Panc1 (cell line): ENCODE data around the gene TFAP2B. TPM values are rescaled to one million over a fixed set of nuclear protein-coding genes. Genes with fewer than 3 reads are reported as not detected.

Experiments used
- ATAC-seq: fragments of 200-7000 bp; cut with Tn5 transposase; 2 replicates; pipeline ENCODE4 v1.9.1; 2020; ENCODE audit warnings: mild to moderate bottlenecking, moderate library complexity
- BruUV-seq: library from RNA; stranded (reverse); fragments of 400-500 nt; replicated peaks from 2 replicates; lab custom pipeline; 2021; lab: Mats Ljungman, UMichigan
- CTCF ChIA-PET: fragments of 300-600 bp; sonication (Branson Sonifier 250); formaldehyde crosslinking; loops from one replicate; lab custom pipeline; 2022; ENCODE audit warnings: antibody characterized with exemption; lab: Charles Lee
- POLR2A ChIA-PET: fragments of 300-600 bp; sonication (Branson Sonifier 250); formaldehyde crosslinking; loops from one replicate; lab custom pipeline; 2022; ENCODE audit warnings: antibody characterized with exemption; lab: Charles Lee
- DNase-seq: peaks from one replicate; pipeline ENCODE4 v3.0.0-alpha.2; 2010; ENCODE audit warnings: low read depth, low spot score
- H3K27ac ChIP-seq: 2 replicates; pipeline ENCODE4 v1.5.1; 2011; ENCODE audit warnings: mild to moderate bottlenecking, low read length, inconsistent platforms
- H3K27me3 ChIP-seq: fragments of 200-500 bp; sonication (Bioruptor generic); 2 replicates; pipeline ENCODE4 v1.6.0; 2014; ENCODE audit warnings: low read length, inconsistent platforms; ENCODE audit not compliant: control insufficient read depth, insufficient read depth
- H3K36me3 ChIP-seq: fragments of 200-500 bp; sonication (Bioruptor generic); 2 replicates; pipeline ENCODE4 v1.5.1; 2014; ENCODE audit warnings: inconsistent platforms, mild to moderate bottlenecking, low read length, moderate library complexity; ENCODE audit not compliant: control insufficient read depth, insufficient read depth
- H3K4me1 ChIP-seq: 2 replicates; pipeline ENCODE4 v1.5.1; 2011; ENCODE audit warnings: inconsistent platforms, mild to moderate bottlenecking, low read length, moderate library complexity; ENCODE audit not compliant: control insufficient read depth, insufficient read depth
- H3K4me3 ChIP-seq, 2 experiments: 2 replicates each; pipeline ENCODE4 v1.5.1; 2011 to 2012; ENCODE audit warnings: low read depth in 2 of 2, low read length in 2 of 2, mild to moderate bottlenecking in 2 of 2, inconsistent platforms in 1 of 2, moderate library complexity in 1 of 2
- H3K9me3 ChIP-seq: fragments of 200-500 bp; sonication (Bioruptor generic); 2 replicates; pipeline ENCODE4 v1.5.1; 2014; ENCODE audit warnings: low read depth, mild to moderate bottlenecking, inconsistent platforms, low read length, moderate library complexity; ENCODE audit not compliant: control insufficient read depth, insufficient read depth
- CTCF ChIP-seq: fragments of 450-650 bp; IDR thresholded peaks from 2 replicates; pipeline ENCODE4 v1.5.1; 2017; ENCODE audit warnings: mild to moderate bottlenecking
- POLR2AphosphoS5 ChIP-seq: IDR thresholded peaks from 2 replicates; pipeline ENCODE4 v1.6.1; 2012; ENCODE audit warnings: mild to moderate bottlenecking, low read depth, low read length, moderate library complexity
- REST ChIP-seq, 2 experiments: IDR thresholded peaks; 2 replicates each; pipeline ENCODE4 v1.6.1; 2011 to 2012; ENCODE audit warnings: low read depth in 2 of 2, control low read depth in 1 of 2, low read length in 1 of 2, mild to moderate bottlenecking in 1 of 2, moderate library complexity in 1 of 2; ENCODE audit not compliant: insufficient read depth in 1 of 2
- SIN3A ChIP-seq: IDR thresholded peaks from 2 replicates; pipeline ENCODE4 v1.6.1; 2012; ENCODE audit warnings: low read depth, mild to moderate bottlenecking, low read length, moderate library complexity, borderline replicate concordance; ENCODE audit not compliant: insufficient read depth
- TCF7L2 ChIP-seq: IDR thresholded peaks from 2 replicates; pipeline ENCODE4 v1.6.1; 2011; ENCODE audit warnings: mild to moderate bottlenecking, low read depth, low read length, inconsistent platforms
- in situ Hi-C: cut with HindIII; loops from 2 replicates; pipeline ENCODE4 v1.10.0; 2016; ENCODE audit warnings: low sequenced_read_pairs, low pct_unique_long_range_greater_than_20kb
- intact Hi-C: fragments of 100-400 bp; cut with micrococcal nuclease; formaldehyde crosslinking; loops from one replicate; pipeline ENCODE4 v1.10.0; 2022; ENCODE audit not compliant: unreplicated experiment
- total RNA-seq: library from RNA; stranded (reverse); gene quantifications from one replicate; pipeline ENCODE4 v1.2.1, GENCODE V29; 2021; ENCODE audit not compliant: unreplicated experiment

Gene TFAP2B
- total RNA-seq, 1 experiment from 2014 or later: not detected

GRCh38 chr6:50795574-50795973 is 23.1 kb upstream of the TFAP2B start:
- Histone ChIP-seq H3K36me3 (no peaks in the 10 kb centered on the region), H3K9me3 (no peaks in the 10 kb centered on the region), H3K4me1 (no peaks in the 10 kb centered on the region), H3K27ac (no peak overlapping the region), H3K4me3 (no peak overlapping the region), H3K27me3 (no peaks in the 10 kb centered on the region; the same call in 1 of the 2 replicates)
- TF ChIP-seq TCF7L2: no peak
- no peak for TF ChIP-seq SIN3A
- no TSS peak for BruUV-seq
- in situ Hi-C loops: no loop called here
- CTCF ChIA-PET: interaction anchor here (0.9 kb wide), 1 partner anchor 667 kb away, joined by 3 read pairs; no protein-coding TSS in a partner anchor
- POLR2A ChIA-PET: no interaction called here
- ATAC-seq (no peak), DNase-seq (no peak)
- intact Hi-C loops: no loop called here

GRCh38 chr6:50804283-50804682 is 14.4 kb upstream of the TFAP2B start:
- POLR2A ChIA-PET: no interaction called here
- intact Hi-C loops (no loop called here), in situ Hi-C loops (no loop called here)
- Histone ChIP-seq H3K4me3 (no peak overlapping the region), H3K4me1 (no peaks in the 10 kb centered on the region), H3K27me3 (no peaks in the 10 kb centered on the region; the same call in none of the 2 replicates), H3K27ac (no peak overlapping the region), H3K36me3 (no peaks in the 10 kb centered on the region), H3K9me3 (no peaks in the 10 kb centered on the region)
- no peak for ATAC-seq
- TF ChIP-seq CTCF (no peak), SIN3A (no peak), POLR2AphosphoS5 (no peak), REST (IDR thresholded peaks at IDR 0.05; ENCODE audit: insufficient read depth in 1 of 2, low read depth in 2 of 2, low read length in 1 of 2) (no peak)
- no peak for DNase-seq
- CTCF ChIA-PET: no interaction called here
- no TSS peak for BruUV-seq

GRCh38 chr6:50807035-50807434 is 11.6 kb upstream of the TFAP2B start:
- Histone ChIP-seq H3K4me1 (no peaks in the 10 kb centered on the region), H3K27ac (no peak overlapping the region), H3K4me3 (no peak overlapping the region), H3K9me3 (no peaks in the 10 kb centered on the region), H3K27me3 (no peaks in the 10 kb centered on the region; the same call in none of the 2 replicates), H3K36me3 (no peaks in the 10 kb centered on the region)
- in situ Hi-C loops (no loop called here), intact Hi-C loops (no loop called here)
- ChIA-PET CTCF (no interaction called here), POLR2A (no interaction called here)
- TF ChIP-seq SIN3A (no peak), REST (IDR thresholded peaks at IDR 0.05; ENCODE audit: insufficient read depth in 1 of 2, low read depth in 2 of 2, low read length in 1 of 2) (no peak), CTCF (no peak), POLR2AphosphoS5 (no peak), TCF7L2 (no peak)
- BruUV-seq: no TSS peak
- ATAC-seq (no peak), DNase-seq (no peak)
